Endothelial cell of umbilical vein (primary cell): Measurements from ENCODE around the gene GJB3. TPM values are rescaled to one million over a fixed set of nuclear protein-coding genes. Genes with fewer than 3 reads are reported as not detected.

Experiments used
- BruUV-seq: library from RNA; stranded (reverse); fragments of 400-500 nt; replicated peaks from 2 replicates; lab custom pipeline; 2021; lab: Mats Ljungman, UMichigan
- CTCF ChIA-PET: fragments of 300-600, 350-600 bp; sonication (Branson Sonifier 250); formaldehyde crosslinking; loops from one replicate; lab custom pipeline; 2021; ENCODE audit warnings: antibody characterized with exemption, inconsistent platforms; lab: Charles Lee
- POLR2A ChIA-PET: fragments of 300-600, 350-600 bp; sonication (Branson Sonifier 250); formaldehyde crosslinking; loops from one replicate; lab custom pipeline; 2021; ENCODE audit warnings: antibody characterized with exemption, inconsistent platforms; lab: Charles Lee
- DNase-seq: peaks from one replicate; pipeline ENCODE4 v3.0.0-alpha.2; 2011; ENCODE audit warnings: low read depth, low spot score
- FAIRE-seq: peaks from 2 replicates; lab custom pipeline; 2011; peaks lifted over from hg19 to GRCh38; lab: Jason Lieb, UNC
- H2AFZ ChIP-seq: 2 replicates; pipeline ENCODE4 v1.6.0; 2012; ENCODE audit warnings: low read depth, low read length, control low read depth, inconsistent platforms
- H3K27ac ChIP-seq: 2 replicates; pipeline ENCODE4 v1.5.1; 2011; ENCODE audit warnings: low read depth, mild to moderate bottlenecking, control low read depth, low read length, moderate library complexity; ENCODE audit not compliant: insufficient read depth
- H3K27me3 ChIP-seq, 2 experiments: 2 replicates each; pipeline versions ENCODE4 v1.6.0 to v1.6.1; 2011; ENCODE audit warnings: low read length in 2 of 2, mixed read lengths in 1 of 2; ENCODE audit not compliant: control insufficient read depth in 2 of 2, insufficient read depth in 2 of 2
- H3K36me3 ChIP-seq, 2 experiments: 2 replicates in 1 of 2; 3 replicates in 1 of 2; pipeline ENCODE4 v1.5.1; 2011; ENCODE audit warnings: low read length in 2 of 2, mild to moderate bottlenecking in 1 of 2, moderate library complexity in 1 of 2; ENCODE audit not compliant: control insufficient read depth in 2 of 2, insufficient read depth in 2 of 2; ENCODE audit errors: extremely low read depth in 1 of 2
- H3K4me1 ChIP-seq: 3 replicates; pipeline ENCODE4 v1.5.1; 2011; ENCODE audit warnings: mild to moderate bottlenecking, low read length; ENCODE audit not compliant: control insufficient read depth, insufficient read depth; ENCODE audit errors: extremely low read depth
- H3K4me2 ChIP-seq: 2 replicates; pipeline ENCODE4 v1.6.1; 2011; ENCODE audit warnings: low read length, control low read depth, mixed read lengths; ENCODE audit not compliant: insufficient read depth
- H3K4me3 ChIP-seq, 3 experiments: fragments of 200-600 bp in 1 of 3; sonication (generic), shearing (Covaris generic) in 1 of 3; replicated peaks in 1 of 3; 2 replicates each; pipeline ENCODE4 v1.5.1; 2011 to 2016; ENCODE audit warnings: control low read depth in 3 of 3, low read length in 3 of 3, mild to moderate bottlenecking in 2 of 3, inconsistent platforms in 1 of 3, low read depth in 1 of 3, moderate library complexity in 1 of 3; ENCODE audit not compliant: insufficient read depth in 1 of 3
- H3K79me2 ChIP-seq: 2 replicates; pipeline ENCODE4 v1.6.0; 2012; ENCODE audit warnings: low read length, inconsistent platforms; ENCODE audit not compliant: control insufficient read depth, insufficient read depth
- H3K9ac ChIP-seq: replicated peaks from 2 replicates; pipeline ENCODE3; 2011; ENCODE audit warnings: low read length, control low read depth; ENCODE audit not compliant: insufficient read depth; ENCODE audit errors: extremely low read depth
- H3K9me1 ChIP-seq: replicated peaks from 3 replicates; pipeline ENCODE4 v1.6.0; 2011; ENCODE audit warnings: mild to moderate bottlenecking, low read length; ENCODE audit not compliant: control insufficient read depth, insufficient read depth; ENCODE audit errors: extremely low read depth
- H3K9me3 ChIP-seq: replicated peaks from 2 replicates; pipeline ENCODE4 v1.5.1; 2012; ENCODE audit warnings: low read length, inconsistent platforms; ENCODE audit not compliant: control insufficient read depth, insufficient read depth
- H4K20me1 ChIP-seq: replicated peaks from 2 replicates; pipeline ENCODE3; 2011; ENCODE audit warnings: mild to moderate bottlenecking, low read length; ENCODE audit not compliant: control insufficient read depth, insufficient read depth; ENCODE audit errors: extremely low read depth
- CTCF ChIP-seq, 2 donors: IDR thresholded peaks; 1 replicate in 1 of 2; 2 replicates in 1 of 2; pipeline ENCODE4 v1.5.1; 2011; ENCODE audit warnings: low read length in 2 of 2, mild to moderate bottlenecking in 2 of 2, moderate library complexity in 2 of 2, control low read depth in 1 of 2, inconsistent platforms in 1 of 2, low read depth in 1 of 2; ENCODE audit not compliant: insufficient read depth in 1 of 2; ENCODE audit errors: extremely low read depth in 1 of 2
- EZH2 ChIP-seq: IDR thresholded peaks from 2 replicates; pipeline ENCODE4 v1.6.1; 2012; ENCODE audit warnings: borderline replicate concordance, low read depth, mild to moderate bottlenecking, moderate library complexity, low read length, inconsistent platforms; ENCODE audit not compliant: severe bottlenecking
- FOS ChIP-seq: IDR thresholded peaks from 2 replicates; pipeline ENCODE4 v1.6.1; 2011; ENCODE audit warnings: mild to moderate bottlenecking, low read length, moderate library complexity, borderline replicate concordance; ENCODE audit not compliant: insufficient read depth
- GATA2 ChIP-seq: IDR thresholded peaks from 2 replicates; pipeline ENCODE4 v1.7.0; 2011; ENCODE audit warnings: low read depth, mild to moderate bottlenecking, moderate library complexity, mixed read lengths, low read length; ENCODE audit not compliant: insufficient read length, insufficient read depth
- JUN ChIP-seq: IDR thresholded peaks from 2 replicates; pipeline ENCODE4 v1.6.1; 2011; ENCODE audit warnings: borderline replicate concordance, low read depth; ENCODE audit not compliant: insufficient read length, insufficient read depth
- MAX ChIP-seq: IDR thresholded peaks from 2 replicates; pipeline ENCODE4 v1.6.1; 2011; ENCODE audit not compliant: insufficient read depth, insufficient read length
- MYC ChIP-seq: IDR thresholded peaks from one replicate; pipeline ENCODE4 v1.6.1; 2011; ENCODE audit warnings: mild to moderate bottlenecking, low read depth, low read length
- POLR2A ChIP-seq: IDR thresholded peaks from 2 replicates; pipeline ENCODE4 v1.6.1; 2012; ENCODE audit warnings: low read depth, mild to moderate bottlenecking, control low read depth, low read length
- POLR2AphosphoS5 ChIP-seq: IDR thresholded peaks from 2 replicates; pipeline ENCODE4 v1.6.1; 2012; ENCODE audit warnings: low read depth, mild to moderate bottlenecking, control low read depth, low read length, moderate library complexity; ENCODE audit not compliant: insufficient read depth
- dilution Hi-C: fragments of 300-500 bp; cut with MboI; formaldehyde crosslinking; loops from one replicate; pipeline ENCODE4 v1.15.0; 2019; ENCODE audit warnings: low sequenced_read_pairs; ENCODE audit not compliant: extremely low pct_ligation_motif_present
- intact Hi-C: fragments of 100-400 bp; cut with micrococcal nuclease; formaldehyde crosslinking; loops from one replicate; pipeline ENCODE4 v1.10.0; 2022
- polyA plus RNA-seq, 4 experiments: library from polyadenylated mRNA; depleted of rRNA in 3 of 4; stranded (reverse) in 3 of 4; unstranded in 1 of 4; fragments of >200 nt; gene quantifications; 2 replicates each; pipeline versions ENCODE4 v1.2.1 to v1.2.3, GENCODE V29; 2011 to 2012; ENCODE audit warnings: missing spikeins in 1 of 4
- total RNA-seq: library from RNA; stranded (reverse); gene quantifications from 2 replicates; pipeline ENCODE4 v1.2.3, GENCODE V29; 2021

GJB3 gene
- total and polyA plus RNA-seq, 2 donors (not counting 3 experiments of a cell fraction or from before 2014, with no cell fraction given): not detected

- H3K4me2 ChIP-seq: no peak overlapping the region
- FAIRE-seq (no peak), DNase-seq (no peak)
- BruUV-seq: no TSS peak
- dilution Hi-C loops: no loop called here
- H3K36me3 ChIP-seq: no peaks in the 10 kb centered on the region
- no peaks in the 10 kb centered on the region for H3K9me3 ChIP-seq
- H3K27me3 ChIP-seq: peaks cover 27 to 31% of the 10 kb centered on the region in 2 experiments
- ChIA-PET POLR2A (no interaction called here), CTCF (interaction anchor here (1.2 to 1.4 kb wide), 2 partner anchors 74 to 75 kb away, joined by 3 read pairs; no protein-coding TSS in a partner anchor)
- no peaks in the 10 kb centered on the region for H3K4me1 ChIP-seq
- no peak overlapping the region for H2AFZ ChIP-seq
- TF ChIP-seq MAX: no peak
- TF ChIP-seq POLR2A: no peak
- no peak for TF ChIP-seq JUN
- TF ChIP-seq POLR2AphosphoS5: no peak
- TF ChIP-seq MYC: no peak
- no peak for TF ChIP-seq EZH2
- intact Hi-C loops: no loop called here
- H3K9me1 ChIP-seq: no peaks in the 10 kb centered on the region
- no peak overlapping the region for H3K9ac ChIP-seq
- no peaks in the 10 kb centered on the region for H3K79me2 ChIP-seq
- no peaks in the 10 kb centered on the region for H4K20me1 ChIP-seq
- no peak overlapping the region for H3K4me3 ChIP-seq
- H3K27ac ChIP-seq: no peak overlapping the region
These were observed 2.6 kb upstream of the GJB3 start for GRCh38 chr1:34778381-34778780.

- H3K4me2 ChIP-seq: no peak overlapping the region
- H2AFZ ChIP-seq: no peak overlapping the region
- no peaks in the 10 kb centered on the region for H3K9me3 ChIP-seq
- DNase-seq: no peak
- ChIA-PET CTCF (interaction anchor here (1.2 to 1.4 kb wide), 3 partner anchors 23 to 74 kb away, joined by 3 read pairs; no protein-coding TSS in a partner anchor), POLR2A (no interaction called here)
- BruUV-seq: no TSS peak
- H3K79me2 ChIP-seq: no peaks in the 10 kb centered on the region
- H3K4me3 ChIP-seq: no peak overlapping the region
- H3K9ac ChIP-seq: no peak overlapping the region
- TF ChIP-seq JUN (no peak), CTCF (IDR thresholded peaks at IDR 0.05; ENCODE audit: extremely low read depth in 1 of 2, insufficient read depth in 1 of 2, low read depth in 1 of 2, low read length in 2 of 2) (no peak), FOS (no peak), POLR2A (no peak), GATA2 (no peak), MYC (no peak), POLR2AphosphoS5 (no peak)
- no peak for FAIRE-seq
- dilution Hi-C loops: no loop called here
- H3K9me1 ChIP-seq: no peaks in the 10 kb centered on the region
- no peaks in the 10 kb centered on the region for H4K20me1 ChIP-seq
- no peaks in the 10 kb centered on the region for H3K4me1 ChIP-seq
- peaks cover 27 to 33% of the 10 kb centered on the region in 2 experiments for H3K27me3 ChIP-seq
- H3K36me3 ChIP-seq: no peaks in the 10 kb centered on the region
- intact Hi-C loops: no loop called here
- no peak overlapping the region for H3K27ac ChIP-seq
These were observed 2.0 kb upstream of the GJB3 start for GRCh38 chr1:34779005-34779404.
